MM.1S (cell line): ENCODE measurements around the gene EIF4A3.

Source experiments
- EZH2 ChIP-seq: fragments of 300-600 bp; sonication (generic); optimal IDR thresholded peaks from 2 replicates; pipeline ENCODE3; 2017; ENCODE audit warnings: low read depth, mild to moderate bottlenecking, antibody characterized with exemption, low read length, mixed read lengths
- EZH2phosphoT487 ChIP-seq: fragments of 300-600 bp; sonication (generic); IDR thresholded peaks from 2 replicates; pipeline ENCODE4 v1.6.1; 2018; ENCODE audit warnings: antibody characterized with exemption, low read length
- TF ChIP-seq, protein P1 (sequence below): fragments of 300-600 bp; sonication (generic); IDR thresholded peaks from 2 replicates; pipeline ENCODE4 v1.5.1; 2016; ENCODE audit warnings: antibody characterized with exemption, low read length, mixed read lengths

DNA sequence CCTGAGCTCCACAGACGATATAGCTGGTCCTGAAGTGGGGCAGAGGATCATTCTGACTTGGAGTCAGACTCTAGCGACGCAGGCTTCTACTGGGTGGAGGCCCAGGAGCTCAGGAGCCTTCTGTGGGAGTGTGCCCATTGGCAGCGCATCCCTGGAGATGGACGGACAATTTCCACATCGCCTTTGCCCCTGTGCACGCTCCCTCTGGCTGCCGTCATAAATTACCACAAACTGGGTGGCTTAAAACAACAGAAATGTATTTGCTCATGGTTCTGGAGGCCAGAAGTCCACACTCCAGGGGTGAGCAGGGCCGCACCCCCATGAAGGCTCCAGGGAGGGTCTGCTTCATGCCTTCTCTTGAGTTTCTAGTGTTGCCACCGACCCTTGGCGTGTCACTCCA, 29.8 kb upstream of the EIF4A3 start:
- TF ChIP-seq, protein P1, sequence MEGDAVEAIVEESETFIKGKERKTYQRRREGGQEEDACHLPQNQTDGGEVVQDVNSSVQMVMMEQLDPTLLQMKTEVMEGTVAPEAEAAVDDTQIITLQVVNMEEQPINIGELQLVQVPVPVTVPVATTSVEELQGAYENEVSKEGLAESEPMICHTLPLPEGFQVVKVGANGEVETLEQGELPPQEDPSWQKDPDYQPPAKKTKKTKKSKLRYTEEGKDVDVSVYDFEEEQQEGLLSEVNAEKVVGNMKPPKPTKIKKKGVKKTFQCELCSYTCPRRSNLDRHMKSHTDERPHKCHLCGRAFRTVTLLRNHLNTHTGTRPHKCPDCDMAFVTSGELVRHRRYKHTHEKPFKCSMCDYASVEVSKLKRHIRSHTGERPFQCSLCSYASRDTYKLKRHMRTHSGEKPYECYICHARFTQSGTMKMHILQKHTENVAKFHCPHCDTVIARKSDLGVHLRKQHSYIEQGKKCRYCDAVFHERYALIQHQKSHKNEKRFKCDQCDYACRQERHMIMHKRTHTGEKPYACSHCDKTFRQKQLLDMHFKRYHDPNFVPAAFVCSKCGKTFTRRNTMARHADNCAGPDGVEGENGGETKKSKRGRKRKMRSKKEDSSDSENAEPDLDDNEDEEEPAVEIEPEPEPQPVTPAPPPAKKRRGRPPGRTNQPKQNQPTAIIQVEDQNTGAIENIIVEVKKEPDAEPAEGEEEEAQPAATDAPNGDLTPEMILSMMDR: no peak
- TF ChIP-seq EZH2: no peak
- TF ChIP-seq EZH2phosphoT487: no peak
